H9 (cell line): ENCODE measurements around the gene SYT2. TPM values are rescaled to one million over a fixed set of nuclear protein-coding genes. Genes with fewer than 3 reads are reported as not detected.

Experiments
- DNase-seq: peaks from one replicate; pipeline ENCODE4 v3.0.0-alpha.2; 2017
- H2AFZ ChIP-seq: one replicate; pipeline ENCODE4 v1.6.1; 2013; ENCODE audit warnings: mild to moderate bottlenecking, low read length, control low read depth, moderate library complexity
- H2AK5ac ChIP-seq: 2 replicates; pipeline ENCODE4 v1.6.1; 2013; ENCODE audit warnings: low read length, control low read depth, mixed read lengths; ENCODE audit not compliant: insufficient read length
- H2BK120ac ChIP-seq: one replicate; pipeline ENCODE4 v1.6.1; 2013; ENCODE audit warnings: low read depth, mild to moderate bottlenecking, low read length, control low read depth, inconsistent platforms; ENCODE audit not compliant: poor library complexity, severe bottlenecking
- H2BK12ac ChIP-seq: 2 replicates; pipeline ENCODE4 v1.6.1; 2013; ENCODE audit warnings: low read length, control low read depth, mixed read lengths, low read depth; ENCODE audit not compliant: insufficient read length
- H2BK15ac ChIP-seq: 2 replicates; pipeline ENCODE4 v1.6.1; 2013; ENCODE audit warnings: low read depth, low read length, control low read depth
- H2BK20ac ChIP-seq: one replicate; pipeline ENCODE4 v1.6.1; 2013; ENCODE audit warnings: low read depth, mild to moderate bottlenecking, low read length, control low read depth, inconsistent platforms; ENCODE audit not compliant: poor library complexity, severe bottlenecking
- H2BK5ac ChIP-seq: 2 replicates; pipeline ENCODE4 v1.6.1; 2013; ENCODE audit warnings: low read length, control low read depth, mixed read lengths; ENCODE audit not compliant: insufficient read length
- H3K14ac ChIP-seq: 2 replicates; pipeline ENCODE4 v1.6.1; 2013; ENCODE audit warnings: low read length, control low read depth; ENCODE audit not compliant: insufficient read depth
- H3K18ac ChIP-seq: 2 replicates; pipeline ENCODE4 v1.6.1; 2013; ENCODE audit warnings: low read depth, mild to moderate bottlenecking, mixed read lengths, low read length, control low read depth; ENCODE audit not compliant: insufficient read length
- H3K23ac ChIP-seq: 2 replicates; pipeline ENCODE4 v1.6.1; 2013; ENCODE audit warnings: low read length, control low read depth, mixed read lengths, low read depth; ENCODE audit not compliant: insufficient read length
- H3K23me2 ChIP-seq: 2 replicates; pipeline ENCODE4 v1.6.1; 2013; ENCODE audit warnings: low read depth, mild to moderate bottlenecking, mixed read lengths, low read length, control low read depth; ENCODE audit not compliant: insufficient read length, poor library complexity, severe bottlenecking
- H3K27ac ChIP-seq: 2 replicates; pipeline ENCODE4 v1.5.1; 2013; ENCODE audit warnings: low read length, control low read depth, mixed read lengths, low read depth; ENCODE audit not compliant: insufficient read length
- H3K27me3 ChIP-seq: 2 replicates; pipeline ENCODE4 v1.6.1; 2013; ENCODE audit warnings: low read length, control low read depth, inconsistent platforms; ENCODE audit not compliant: insufficient read depth
- H3K4ac ChIP-seq: 2 replicates; pipeline ENCODE4 v1.6.1; 2013; ENCODE audit warnings: low read depth, mild to moderate bottlenecking, control low read depth, inconsistent platforms, low read length, moderate library complexity
- H3K4me1 ChIP-seq: 2 replicates; pipeline ENCODE4 v1.6.1; 2013; ENCODE audit warnings: low read length, control low read depth, inconsistent platforms; ENCODE audit not compliant: insufficient read depth
- H3K4me2 ChIP-seq: 2 replicates; pipeline ENCODE4 v1.6.1; 2013; ENCODE audit warnings: low read length, control low read depth, mixed read lengths; ENCODE audit not compliant: insufficient read length, insufficient read depth
- H3K56ac ChIP-seq: 2 replicates; pipeline ENCODE4 v1.6.1; 2013; ENCODE audit warnings: low read depth, mild to moderate bottlenecking, mixed read lengths, low read length, control low read depth; ENCODE audit not compliant: insufficient read length
- H3K79me1 ChIP-seq: 2 replicates; pipeline ENCODE4 v1.6.1; 2013; ENCODE audit warnings: low read depth, mild to moderate bottlenecking, moderate library complexity, low read length, control low read depth, inconsistent platforms; ENCODE audit not compliant: insufficient read depth, poor library complexity, severe bottlenecking
- H3K79me2 ChIP-seq: 2 replicates; pipeline ENCODE4 v1.6.1; 2013; ENCODE audit warnings: low read length, control low read depth, inconsistent platforms; ENCODE audit not compliant: insufficient read depth
- H3K9ac ChIP-seq: 2 replicates; pipeline ENCODE4 v1.6.1; 2013; ENCODE audit warnings: low read length, control low read depth, mixed read lengths; ENCODE audit not compliant: insufficient read length; ENCODE audit errors: extremely low read depth
- H3K9me3 ChIP-seq: one replicate; pipeline ENCODE4 v1.6.1; 2013; ENCODE audit warnings: low read depth, low read length, inconsistent platforms; ENCODE audit not compliant: control insufficient read depth
- H3T11ph ChIP-seq: one replicate; pipeline ENCODE4 v1.6.1; 2013; ENCODE audit warnings: mild to moderate bottlenecking, low read length, control low read depth, inconsistent platforms
- H4K20me1 ChIP-seq: one replicate; pipeline ENCODE4 v1.6.1; 2013; ENCODE audit not compliant: control insufficient read depth, insufficient read length, insufficient read depth
- H4K5ac ChIP-seq: 2 replicates; pipeline ENCODE4 v1.6.1; 2013; ENCODE audit warnings: low read depth, mild to moderate bottlenecking, mixed read lengths, low read length, control low read depth; ENCODE audit not compliant: insufficient read length
- H4K8ac ChIP-seq: replicated peaks from 2 replicates; pipeline ENCODE4 v1.6.1; 2013; ENCODE audit warnings: low read length, control low read depth, mixed read lengths, low read depth; ENCODE audit not compliant: insufficient read length
- H4K91ac ChIP-seq: 2 replicates; pipeline ENCODE4 v1.6.1; 2013; ENCODE audit warnings: low read depth, mild to moderate bottlenecking, moderate library complexity, mixed read lengths, low read length, control low read depth; ENCODE audit not compliant: insufficient read length
- H3K27ac Mint-ChIP-seq, 3 experiments: 2 replicates in 2 of 3; 3 replicates in 1 of 3; pipeline ENCODE4 v1.8.0; 2020 to 2021; ENCODE audit warnings: mixed read lengths in 3 of 3, mild to moderate bottlenecking in 1 of 3, moderate library complexity in 1 of 3
- H3K27me3 Mint-ChIP-seq: 2 replicates; pipeline ENCODE4 v1.8.0; 2021; ENCODE audit warnings: low read depth, mild to moderate bottlenecking, moderate library complexity, mixed read lengths
- H3K36me3 Mint-ChIP-seq, 3 experiments: 2 replicates in 2 of 3; 3 replicates in 1 of 3; pipeline ENCODE4 v1.8.0; 2020 to 2021; ENCODE audit warnings: low read depth in 3 of 3, mixed read lengths in 3 of 3; ENCODE audit not compliant: insufficient read depth in 1 of 3
- H3K4me1 Mint-ChIP-seq, 2 experiments: 2 replicates each; pipeline ENCODE4 v1.8.0; 2020; ENCODE audit warnings: mixed read lengths in 2 of 2
- H3K4me3 Mint-ChIP-seq, 2 experiments: 2 replicates in 1 of 2; 3 replicates in 1 of 2; pipeline ENCODE4 v1.8.0; 2020 to 2021; ENCODE audit warnings: mild to moderate bottlenecking in 2 of 2, mixed read lengths in 2 of 2, moderate library complexity in 1 of 2
- H3K9me3 Mint-ChIP-seq, 2 experiments: 2 replicates in 1 of 2; 3 replicates in 1 of 2; pipeline ENCODE4 v1.8.0; 2020; ENCODE audit warnings: mild to moderate bottlenecking in 2 of 2, mixed read lengths in 2 of 2, moderate library complexity in 1 of 2
- WGBS: extraction: QIAGEN DNeasy Blood & Tissue Kit; methylation state at CpG from one replicate; pipeline ENCODE4 v1.1.7; 2013; ENCODE audit warnings: missing lambda C conversion rate, low lambda C conversion rate, mixed read lengths; ENCODE audit not compliant: insufficient read length; ENCODE audit errors: extremely low coverage; 5-methylcytosine and 5-hydroxymethylcytosine counted together
- total RNA-seq: library from RNA; stranded (reverse); gene quantifications from 2 replicates; pipeline ENCODE4 v1.2.1, GENCODE V29; 2021
- TF ChIP-seq, protein P1 (sequence below): fragments of 200-600 bp; sonication (generic); conservative IDR thresholded peaks from 3 replicates; pipeline ENCODE4 v1.8.0; 2021; ENCODE audit warnings: antibody characterized with exemption, mild to moderate bottlenecking

Gene SYT2
- total RNA-seq, 1 experiment from 2014 or later, result 3.3 TPM

DNA sequence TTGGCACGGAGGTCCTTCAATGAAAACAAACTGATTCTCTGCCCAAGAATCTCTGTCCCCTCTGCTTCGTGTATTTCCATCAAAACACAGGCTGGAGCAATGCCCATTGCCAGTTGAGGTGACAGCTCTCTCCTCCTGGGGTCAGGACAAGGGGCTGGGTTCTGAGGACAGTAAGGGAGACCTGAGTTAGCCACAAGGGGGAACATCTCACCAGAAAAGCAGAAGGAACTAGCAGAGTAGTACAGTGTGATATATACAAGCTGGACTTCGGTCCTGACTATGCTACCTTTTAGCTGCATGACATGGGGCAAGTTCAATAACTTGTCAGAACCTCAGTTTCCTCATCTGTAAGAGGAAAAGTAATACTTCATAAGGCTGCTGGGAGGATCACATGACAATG lies 50.3 kb downstream of the SYT2 start:
- Histone ChIP-seq H3K23ac (no peak overlapping the region), H2AFZ (no peak overlapping the region), H2BK20ac (no peak overlapping the region), H3K4ac (no peak overlapping the region), H3K27me3 (no peaks in the 10 kb centered on the region), H3K18ac (no peak overlapping the region), H2BK12ac (no peak overlapping the region), H3K79me1 (no peaks in the 10 kb centered on the region), H3T11ph (no peak overlapping the region), H3K9me3 (no peaks in the 10 kb centered on the region), H4K20me1 (peaks cover 2% of the 10 kb centered on the region), H3K23me2 (no peaks in the 10 kb centered on the region), H3K27ac (no peak overlapping the region), H4K5ac (no peak overlapping the region), H3K4me2 (no peak overlapping the region), H3K4me1 (no peaks in the 10 kb centered on the region), H4K8ac (no peak overlapping the region), H2BK5ac (no peak overlapping the region), H3K14ac (no peak overlapping the region), H3K9ac (no peak overlapping the region), H2AK5ac (no peak overlapping the region), H2BK120ac (no peak overlapping the region), H4K91ac (no peak overlapping the region), H3K56ac (no peak overlapping the region), H2BK15ac (no peak overlapping the region), H3K79me2 (no peaks in the 10 kb centered on the region)
- WGBS, result no CpG with 5 or more reads among the region's 3 CpGs
- Mint-ChIP-seq H3K27me3 (peaks cover 5% of the 10 kb centered on the region), H3K9me3 (no peaks in the 10 kb centered on the region), H3K4me3 (no peak overlapping the region), H3K4me1 (peaks cover 5 to 8% of the 10 kb centered on the region in 2 experiments), H3K27ac (no peak overlapping the region), H3K36me3 (no peaks in the 10 kb centered on the region)
- TF ChIP-seq, protein P1, sequence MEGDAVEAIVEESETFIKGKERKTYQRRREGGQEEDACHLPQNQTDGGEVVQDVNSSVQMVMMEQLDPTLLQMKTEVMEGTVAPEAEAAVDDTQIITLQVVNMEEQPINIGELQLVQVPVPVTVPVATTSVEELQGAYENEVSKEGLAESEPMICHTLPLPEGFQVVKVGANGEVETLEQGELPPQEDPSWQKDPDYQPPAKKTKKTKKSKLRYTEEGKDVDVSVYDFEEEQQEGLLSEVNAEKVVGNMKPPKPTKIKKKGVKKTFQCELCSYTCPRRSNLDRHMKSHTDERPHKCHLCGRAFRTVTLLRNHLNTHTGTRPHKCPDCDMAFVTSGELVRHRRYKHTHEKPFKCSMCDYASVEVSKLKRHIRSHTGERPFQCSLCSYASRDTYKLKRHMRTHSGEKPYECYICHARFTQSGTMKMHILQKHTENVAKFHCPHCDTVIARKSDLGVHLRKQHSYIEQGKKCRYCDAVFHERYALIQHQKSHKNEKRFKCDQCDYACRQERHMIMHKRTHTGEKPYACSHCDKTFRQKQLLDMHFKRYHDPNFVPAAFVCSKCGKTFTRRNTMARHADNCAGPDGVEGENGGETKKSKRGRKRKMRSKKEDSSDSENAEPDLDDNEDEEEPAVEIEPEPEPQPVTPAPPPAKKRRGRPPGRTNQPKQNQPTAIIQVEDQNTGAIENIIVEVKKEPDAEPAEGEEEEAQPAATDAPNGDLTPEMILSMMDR, result peak; percentile 37
- DNase-seq, result no peak
